Activated CD8-positive, alpha-beta T cell treated with anti-CD3 and anti-CD28 coated beads, Interleukin-2, amount 10 ng/mL, durations not matched to agents 7 days and 5 days (primary cell): ENCODE results near the gene ATP8B2. TPM values are rescaled to one million over a fixed set of nuclear protein-coding genes. Genes with fewer than 3 reads are reported as not detected.
"Not testable (repeated sequence)": the region's sequence is repeated elsewhere in the genome, so short reads cannot be mapped to it uniquely, and the experiment has no call there.

ENCODE experiments used
- ATAC-seq: fragments of 150-1000 bp; cut with Tn5 transposase; one replicate; pipeline ENCODE4 v1.10.0; 2021; ENCODE audit warnings: moderate library complexity
- CTCF ChIA-PET: fragments of 350-600 bp; sonication (Branson Sonifier 250); formaldehyde crosslinking; loops from one replicate; lab custom pipeline; 2021; ENCODE audit warnings: antibody characterized with exemption; lab: Charles Lee
- POLR2A ChIA-PET: fragments of 350-600 bp; sonication (Branson Sonifier 250); formaldehyde crosslinking; loops from one replicate; lab custom pipeline; 2021; ENCODE audit warnings: antibody characterized with exemption; lab: Charles Lee
- DNase-seq: peaks from one replicate; pipeline ENCODE4 v3.0.0-alpha.2; 2020
- H3K27ac Mint-ChIP-seq: one replicate; pipeline ENCODE4 v1.8.0; 2021; ENCODE audit warnings: mild to moderate bottlenecking, mixed read lengths
- H3K27me3 Mint-ChIP-seq: one replicate; pipeline ENCODE4 v1.8.0; 2021; ENCODE audit warnings: low read depth, mixed read lengths
- H3K36me3 Mint-ChIP-seq: one replicate; pipeline ENCODE4 v1.8.0; 2021; ENCODE audit warnings: low read depth, mixed read lengths
- H3K4me1 Mint-ChIP-seq: one replicate; pipeline ENCODE4 v1.8.0; 2021; ENCODE audit warnings: low read depth, mixed read lengths
- H3K4me3 Mint-ChIP-seq: one replicate; pipeline ENCODE4 v1.8.0; 2021; ENCODE audit warnings: mild to moderate bottlenecking, mixed read lengths
- H3K9me3 Mint-ChIP-seq: one replicate; pipeline ENCODE4 v1.8.0; 2022; ENCODE audit warnings: mixed read lengths; ENCODE audit not compliant: insufficient read depth
- total RNA-seq, 2 experiments: library from RNA; stranded (reverse); gene quantifications; one replicate each; pipeline ENCODE4 v1.2.3, GENCODE V29; 2021

ATP8B2 gene
- total RNA-seq, 2 experiments from 2014 or later, result 65.3 to 71.6 TPM

- ATAC-seq (peak; percentile 90), DNase-seq (peak; percentile 95)
- Mint-ChIP-seq H3K4me1 (peaks cover 79% of the 10 kb centered on the region), H3K27me3 (no peaks in the 10 kb centered on the region), H3K27ac (peak overlapping the region; percentile 89), H3K4me3 (peak overlapping the region; percentile 47), H3K36me3 (peaks cover 74% of the 10 kb centered on the region), H3K9me3 (no peaks in the 10 kb centered on the region)
- ChIA-PET POLR2A (interaction anchor here (0.6 to 1.8 kb wide), 3 partner anchors 9 to 62 kb away, joined by 3 to 13 read pairs (median 4); no protein-coding TSS in a partner anchor), CTCF (interaction anchor here (0.6 to 6.6 kb wide), 65 partner anchors 9 to 601 kb away, joined by 3 to 195 read pairs (median 5); partner anchors contain the start of genes ATP8B2, HAX1, JTB and PMVK)
Observed at GRCh38 chr1:154335025-154335714, 9.8 kb downstream of the ATP8B2 start.

- peak; percentile 18 for ATAC-seq
- Mint-ChIP-seq H3K27me3 (no peaks in the 10 kb centered on the region), H3K4me3 (peak overlapping the region; percentile 66), H3K36me3 (peaks cover 76% of the 10 kb centered on the region), H3K4me1 (peaks cover 77% of the 10 kb centered on the region), H3K9me3 (no peaks in the 10 kb centered on the region), H3K27ac (peak overlapping the region; percentile 77)
- CTCF ChIA-PET, result interaction anchor here (0.9 to 6.6 kb wide), 8 partner anchors 11 to 209 kb away, joined by 3 to 195 read pairs (median 28); partner anchors contain the start of genes ATP8B2 and HAX1
- no peak for DNase-seq
- POLR2A ChIA-PET, result interaction anchor here (0.5 to 2.2 kb wide), 2 partner anchors 9 to 98 kb away, joined by 5 to 6 read pairs; no protein-coding TSS in a partner anchor
Observed at GRCh38 chr1:154337253-154337894, 12.0 kb downstream of the ATP8B2 start.

- H3K4me1 Mint-ChIP-seq, result peaks cover 84% of the 10 kb centered on the region
- ATAC-seq (no peak), DNase-seq (no peak)
- POLR2A ChIA-PET, result no interaction called here
- H3K4me3 Mint-ChIP-seq, result no peak overlapping the region
- peaks cover 82% of the 10 kb centered on the region for H3K36me3 Mint-ChIP-seq
- CTCF ChIA-PET, result interaction anchor here (1.1 to 6.5 kb wide), 3 partner anchors 13 to 67 kb away, joined by 3 to 195 read pairs (median 3); partner anchors contain the start of gene ATP8B2
- no peaks in the 10 kb centered on the region for H3K27me3 Mint-ChIP-seq
- no peak overlapping the region for H3K27ac Mint-ChIP-seq
- H3K9me3 Mint-ChIP-seq, result no peaks in the 10 kb centered on the region
Observed at GRCh38 chr1:154338875-154339274, 13.6 kb downstream of the ATP8B2 start.

- CTCF ChIA-PET, result interaction anchor here (1.4 kb wide), 1 partner anchor 17 kb away, joined by 3 read pairs; no protein-coding TSS in a partner anchor
- H3K4me1 Mint-ChIP-seq, result peaks cover 88% of the 10 kb centered on the region
- H3K27ac Mint-ChIP-seq, H3K9me3 Mint-ChIP-seq, H3K4me3 Mint-ChIP-seq, DNase-seq, H3K27me3 Mint-ChIP-seq, ATAC-seq, POLR2A ChIA-PET: not testable (repeated sequence)
- H3K36me3 Mint-ChIP-seq, result peaks cover 89% of the 10 kb centered on the region
Observed at GRCh38 chr1:154341366-154341765, 16.0 kb downstream of the ATP8B2 start.

GRCh38 chr1:154342132-154342531, 16.8 kb downstream of the ATP8B2 start:
- Mint-ChIP-seq H3K27ac (peak overlapping the region; percentile 86), H3K36me3 (peaks cover 92% of the 10 kb centered on the region), H3K9me3 (no peaks in the 10 kb centered on the region), H3K27me3 (no peaks in the 10 kb centered on the region), H3K4me1 (peaks cover 86% of the 10 kb centered on the region), H3K4me3 (peak overlapping the region; percentile 62)
- POLR2A ChIA-PET, result interaction anchor here (1.2 kb wide), 1 partner anchor 18 kb away, joined by 3 read pairs; no protein-coding TSS in a partner anchor
- DNase-seq, result no peak
- ATAC-seq, result no peak
- CTCF ChIA-PET, result interaction anchor here (1.0 to 13.1 kb wide), 4 partner anchors 7 to 143 kb away, joined by 4 to 158 read pairs (median 50); partner anchors contain the start of genes ATP8B2 and HAX1

GRCh38 chr1:154342836-154343472, 17.6 kb downstream of the ATP8B2 start:
- Mint-ChIP-seq H3K27ac (peak overlapping the region; percentile 86), H3K4me1 (peaks cover 77% of the 10 kb centered on the region), H3K36me3 (peaks cover 89% of the 10 kb centered on the region), H3K9me3 (no peaks in the 10 kb centered on the region), H3K4me3 (peak overlapping the region; percentile 62), H3K27me3 (no peaks in the 10 kb centered on the region)
- ChIA-PET CTCF (interaction anchor here (0.7 to 13.1 kb wide), 8 partner anchors 8 to 204 kb away, joined by 3 to 158 read pairs (median 4); partner anchors contain the start of genes ATP8B2 and HAX1), POLR2A (interaction anchor here (0.7 to 1.2 kb wide), 3 partner anchors 10 to 149 kb away, joined by 3 read pairs; no protein-coding TSS in a partner anchor)
- ATAC-seq, result peak; percentile 99
- DNase-seq, result peak; percentile 89

GRCh38 chr1:154344977-154345837, 19.9 kb downstream of the ATP8B2 start:
- ChIA-PET POLR2A (no interaction called here), CTCF (interaction anchor here (0.7 to 13.1 kb wide), 17 partner anchors 7 to 202 kb away, joined by 3 to 158 read pairs (median 3); partner anchors contain the start of genes AQP10, ATP8B2 and UBAP2L)
- Mint-ChIP-seq H3K9me3 (no peaks in the 10 kb centered on the region), H3K27me3 (no peaks in the 10 kb centered on the region), H3K4me1 (peaks cover 60% of the 10 kb centered on the region), H3K27ac (no peak overlapping the region), H3K36me3 (peaks cover 85% of the 10 kb centered on the region), H3K4me3 (no peak overlapping the region)
- DNase-seq (peak; percentile 77), ATAC-seq (no peak)

GRCh38 chr1:154346276-154346917, 21.1 kb downstream of the ATP8B2 start:
- no peaks in the 10 kb centered on the region for H3K27me3 Mint-ChIP-seq
- no peak overlapping the region for H3K27ac Mint-ChIP-seq
- DNase-seq, result no peak
- no peak for ATAC-seq
- H3K36me3 Mint-ChIP-seq, result peaks cover 75% of the 10 kb centered on the region
- peaks cover 50% of the 10 kb centered on the region for H3K4me1 Mint-ChIP-seq
- POLR2A ChIA-PET, result no interaction called here
- CTCF ChIA-PET, result interaction anchor here (1.0 to 13.1 kb wide), 6 partner anchors 8 to 147 kb away, joined by 3 to 158 read pairs (median 14); partner anchors contain the start of gene ATP8B2
- no peak overlapping the region for H3K4me3 Mint-ChIP-seq
- H3K9me3 Mint-ChIP-seq, result no peaks in the 10 kb centered on the region

- no peaks in the 10 kb centered on the region for H3K9me3 Mint-ChIP-seq
- H3K4me1 Mint-ChIP-seq, result peaks cover 44% of the 10 kb centered on the region
- H3K27me3 Mint-ChIP-seq, result peaks cover 6% of the 10 kb centered on the region
- ATAC-seq (no peak), DNase-seq (no peak)
- POLR2A ChIA-PET, result no interaction called here
- H3K27ac Mint-ChIP-seq, result no peak overlapping the region
- H3K36me3 Mint-ChIP-seq, result peaks cover 62% of the 10 kb centered on the region
- H3K4me3 Mint-ChIP-seq, result no peak overlapping the region
- CTCF ChIA-PET, result interaction anchor here (1.6 to 13.1 kb wide), 3 partner anchors 13 to 131 kb away, joined by 6 to 158 read pairs (median 85); partner anchors contain the start of gene ATP8B2
Observed at GRCh38 chr1:154347961-154348360, 22.6 kb downstream of the ATP8B2 start.
